HG02970 (cell line): ENCODE results near the gene AKAP6.

Experiments
- ATAC-seq: cut with Tn5 transposase; IDR thresholded peaks from one replicate; pipeline ENCODE4 v1.9.1; 2021; ENCODE audit warnings: mild to moderate bottlenecking, moderate library complexity, moderate number of reproducible peaks; ENCODE audit not compliant: unreplicated experiment, low FRiP score

AKAP6 gene

GRCh38 chr14:32404784-32405573, 75.9 kb downstream of the AKAP6 start:
- no peak for ATAC-seq

GRCh38 chr14:32405856-32406255, 76.8 kb downstream of the AKAP6 start:
- no peak for ATAC-seq

- ATAC-seq: no peak
These were observed 78.0 kb downstream of the AKAP6 start for GRCh38 chr14:32407130-32407529.

GRCh38 chr14:32408018-32408417, 78.9 kb downstream of the AKAP6 start:
- no peak for ATAC-seq

- no peak for ATAC-seq
These were observed 83.0 kb downstream of the AKAP6 start for GRCh38 chr14:32412103-32412502.

GRCh38 chr14:32412532-32412931, 83.4 kb downstream of the AKAP6 start:
- ATAC-seq: no peak

- ATAC-seq: no peak
These were observed 85.0 kb downstream of the AKAP6 start for GRCh38 chr14:32413967-32414640.

GRCh38 chr14:32414808-32415255, 85.7 kb downstream of the AKAP6 start:
- ATAC-seq: no peak

GRCh38 chr14:32417956-32418552, 89.0 kb downstream of the AKAP6 start:
- ATAC-seq: no peak

GRCh38 chr14:32419429-32419828, 90.3 kb downstream of the AKAP6 start:
- no peak for ATAC-seq

GRCh38 chr14:32421781-32422180, 92.7 kb downstream of the AKAP6 start:
- ATAC-seq: no peak

- no peak for ATAC-seq
These were observed 93.3 kb downstream of the AKAP6 start for GRCh38 chr14:32422440-32422839.

- no peak for ATAC-seq
These were observed 96.9 kb downstream of the AKAP6 start for GRCh38 chr14:32426028-32426427.

- ATAC-seq: no peak
These were observed 97.7 kb downstream of the AKAP6 start for GRCh38 chr14:32426586-32427388.

GRCh38 chr14:32427726-32428528, 98.8 kb downstream of the AKAP6 start:
- no peak for ATAC-seq

GRCh38 chr14:32428875-32429274, 99.8 kb downstream of the AKAP6 start:
- no peak for ATAC-seq

- no peak for ATAC-seq
These were observed 101.2 kb downstream of the AKAP6 start for GRCh38 chr14:32430326-32430725.

GRCh38 chr14:32432813-32433538, 103.9 kb downstream of the AKAP6 start:
- no peak for ATAC-seq

GRCh38 chr14:32434180-32434579, 105.1 kb downstream of the AKAP6 start:
- no peak for ATAC-seq
